ENCODE results near the gene BMP7. TPM values are rescaled to one million over a fixed set of nuclear protein-coding genes. Genes with fewer than 3 reads are reported as not detected.

The BMP7 gene
- total RNA-seq, 1 experiment from 2014 or later = not detected

DNA sequence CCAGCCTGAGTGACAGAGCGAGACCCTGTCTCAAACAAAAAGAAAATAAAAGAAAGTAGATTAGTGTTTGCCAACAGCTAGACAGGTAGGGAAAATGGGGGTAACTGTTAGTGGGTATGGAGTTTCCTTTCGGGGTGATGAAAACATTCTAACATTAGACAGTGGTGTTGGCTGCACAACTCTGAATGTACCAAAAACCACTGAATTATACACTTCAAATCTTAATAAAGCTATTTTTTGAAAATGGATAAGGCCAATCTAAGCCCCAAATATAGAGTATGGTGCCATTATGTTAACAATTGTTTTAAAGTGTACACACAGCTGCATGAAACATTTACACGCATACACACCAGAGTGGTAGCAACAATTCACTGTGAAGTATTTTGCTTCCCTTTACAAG is 57.0 kb downstream of the BMP7 start:
- no peaks in the 10 kb centered on the region for H3K36me3 Mint-ChIP-seq (ENCODE audit: insufficient read depth, unreplicated experiment)

DNA sequence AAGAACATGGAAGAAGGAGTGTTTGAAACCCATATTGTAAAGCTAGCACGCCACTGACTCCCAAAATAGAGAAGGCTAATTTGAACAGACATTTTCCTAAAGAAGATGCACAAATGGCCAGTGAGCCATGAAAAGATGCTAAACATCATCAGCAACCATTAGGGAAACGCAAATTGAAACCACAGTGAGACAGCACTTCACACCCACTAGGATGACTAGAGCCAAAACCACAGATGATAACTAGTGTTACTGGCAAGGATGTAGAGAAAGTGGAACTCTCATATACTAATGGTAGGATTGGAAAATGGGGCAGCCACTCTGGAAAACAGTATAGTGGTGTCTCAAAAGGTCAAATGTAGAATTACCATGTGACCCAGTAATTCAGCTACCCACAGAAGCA is 58.2 kb downstream of the BMP7 start:
- Mint-ChIP-seq H3K4me3 (ENCODE audit: unreplicated experiment) (no peak overlapping the region), H3K9me3 (ENCODE audit: unreplicated experiment) (peaks cover 7% of the 10 kb centered on the region), H3K27me3 (ENCODE audit: insufficient read depth, unreplicated experiment) (no peaks in the 10 kb centered on the region), H3K4me1 (ENCODE audit: insufficient read depth, unreplicated experiment) (peaks cover 23% of the 10 kb centered on the region), H3K27ac (ENCODE audit: low read depth, unreplicated experiment) (no peak overlapping the region), H3K36me3 (ENCODE audit: insufficient read depth, unreplicated experiment) (no peaks in the 10 kb centered on the region)
- intact Hi-C loops (cut with micrococcal nuclease) = no loop called here
- POLR2A ChIA-PET = no interaction called here
- CTCF ChIA-PET = no interaction called here
- no TSS peak for BruUV-seq (replicated peaks)
- TF ChIP-seq, protein P1, sequence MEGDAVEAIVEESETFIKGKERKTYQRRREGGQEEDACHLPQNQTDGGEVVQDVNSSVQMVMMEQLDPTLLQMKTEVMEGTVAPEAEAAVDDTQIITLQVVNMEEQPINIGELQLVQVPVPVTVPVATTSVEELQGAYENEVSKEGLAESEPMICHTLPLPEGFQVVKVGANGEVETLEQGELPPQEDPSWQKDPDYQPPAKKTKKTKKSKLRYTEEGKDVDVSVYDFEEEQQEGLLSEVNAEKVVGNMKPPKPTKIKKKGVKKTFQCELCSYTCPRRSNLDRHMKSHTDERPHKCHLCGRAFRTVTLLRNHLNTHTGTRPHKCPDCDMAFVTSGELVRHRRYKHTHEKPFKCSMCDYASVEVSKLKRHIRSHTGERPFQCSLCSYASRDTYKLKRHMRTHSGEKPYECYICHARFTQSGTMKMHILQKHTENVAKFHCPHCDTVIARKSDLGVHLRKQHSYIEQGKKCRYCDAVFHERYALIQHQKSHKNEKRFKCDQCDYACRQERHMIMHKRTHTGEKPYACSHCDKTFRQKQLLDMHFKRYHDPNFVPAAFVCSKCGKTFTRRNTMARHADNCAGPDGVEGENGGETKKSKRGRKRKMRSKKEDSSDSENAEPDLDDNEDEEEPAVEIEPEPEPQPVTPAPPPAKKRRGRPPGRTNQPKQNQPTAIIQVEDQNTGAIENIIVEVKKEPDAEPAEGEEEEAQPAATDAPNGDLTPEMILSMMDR (IDR thresholded peaks at IDR 0.05; ENCODE audit: unreplicated experiment) = no peak
- DNase-seq (ENCODE audit: unreplicated experiment) = no peak

More for the DNA sequence above, 57.0 kb downstream of the BMP7 start:
- Mint-ChIP-seq H3K27ac (ENCODE audit: low read depth, unreplicated experiment) (no peak overlapping the region), H3K4me3 (ENCODE audit: unreplicated experiment) (no peak overlapping the region), H3K4me1 (ENCODE audit: insufficient read depth, unreplicated experiment) (peaks cover 23% of the 10 kb centered on the region), H3K27me3 (ENCODE audit: insufficient read depth, unreplicated experiment) (peaks cover 5% of the 10 kb centered on the region), H3K9me3 (ENCODE audit: unreplicated experiment) (peaks cover 7% of the 10 kb centered on the region)
- POLR2A ChIA-PET = interaction anchor here (1.0 kb wide), 1 partner anchor 120 kb away, joined by 7 read pairs; the partner anchor contains the start of gene SPO11
- CTCF ChIA-PET = interaction anchor here (0.6 to 0.9 kb wide), 3 partner anchors 119 to 139 kb away, joined by 3 to 5 read pairs (median 4); no protein-coding TSS in a partner anchor
- intact Hi-C loops (cut with micrococcal nuclease) = no loop called here
- TF ChIP-seq, protein P1 (IDR thresholded peaks at IDR 0.05; ENCODE audit: unreplicated experiment) = no peak
- no peak for DNase-seq (ENCODE audit: unreplicated experiment)
- no TSS peak for BruUV-seq (replicated peaks)

DNA sequence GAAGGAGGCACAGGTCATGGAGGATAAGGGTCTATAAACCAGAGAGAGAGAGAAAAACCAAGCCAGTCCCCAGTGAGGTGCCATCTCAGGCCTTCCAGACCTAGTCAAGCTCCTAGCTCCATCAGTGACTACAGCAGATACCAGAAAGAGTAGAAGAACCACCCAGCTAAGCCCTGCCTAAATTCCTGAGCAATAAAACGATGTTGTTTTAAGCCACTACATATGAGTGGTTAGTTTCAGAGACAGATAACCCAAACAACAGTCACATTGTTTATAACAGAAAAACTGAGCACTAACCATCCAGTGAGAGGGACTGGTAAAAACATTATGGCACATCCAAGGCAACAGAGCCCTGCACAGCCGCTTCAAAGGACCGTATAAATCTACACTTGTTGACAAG is 59.2 kb downstream of the BMP7 start:
- no peak for DNase-seq (ENCODE audit: unreplicated experiment)
- intact Hi-C loops (cut with micrococcal nuclease) = no loop called here
- TF ChIP-seq, protein P1 (IDR thresholded peaks at IDR 0.05; ENCODE audit: unreplicated experiment) = no peak
- H3K27me3 Mint-ChIP-seq (ENCODE audit: insufficient read depth, unreplicated experiment) = no peaks in the 10 kb centered on the region
- POLR2A ChIA-PET = no interaction called here
- H3K27ac Mint-ChIP-seq (ENCODE audit: low read depth, unreplicated experiment) = no peak overlapping the region
- H3K9me3 Mint-ChIP-seq (ENCODE audit: unreplicated experiment) = peaks cover 7% of the 10 kb centered on the region
- BruUV-seq (replicated peaks) = no TSS peak
- no peak overlapping the region for H3K4me3 Mint-ChIP-seq (ENCODE audit: unreplicated experiment)
- H3K4me1 Mint-ChIP-seq (ENCODE audit: insufficient read depth, unreplicated experiment) = peaks cover 16% of the 10 kb centered on the region
- CTCF ChIA-PET = no interaction called here
- H3K36me3 Mint-ChIP-seq (ENCODE audit: insufficient read depth, unreplicated experiment) = no peaks in the 10 kb centered on the region

DNA sequence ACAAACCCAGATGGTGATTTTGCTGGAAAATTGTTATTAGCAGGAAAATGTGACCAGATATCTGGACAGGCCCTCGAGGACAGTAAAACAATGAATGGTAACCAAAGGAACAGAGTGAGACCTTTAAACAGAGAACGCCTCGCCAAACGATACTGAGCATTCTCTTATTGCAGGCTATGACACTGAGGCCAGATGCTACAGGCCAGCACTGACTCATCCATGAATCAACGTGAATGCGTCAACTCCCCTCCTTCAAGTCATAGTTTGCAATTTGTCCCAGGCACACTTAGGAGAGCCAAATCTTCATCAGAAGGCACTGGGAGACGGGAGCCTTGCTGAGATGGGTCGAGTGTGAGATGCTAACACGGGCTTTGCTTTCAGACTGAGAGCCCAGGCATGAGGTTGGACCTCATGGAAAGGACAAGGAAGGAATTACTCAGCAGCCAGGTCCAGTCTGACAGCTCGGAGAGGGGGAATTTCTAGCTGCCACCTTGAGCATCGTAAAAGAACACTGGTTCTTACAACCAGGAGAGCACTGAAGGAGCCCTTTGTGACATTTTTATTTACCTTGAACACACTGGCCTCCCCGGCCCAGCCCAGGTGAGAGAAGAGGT is 60.7 kb downstream of the BMP7 start:
- no peak overlapping the region for H3K4me3 Mint-ChIP-seq (ENCODE audit: unreplicated experiment)
- intact Hi-C loops (cut with micrococcal nuclease) = no loop called here

More for the DNA sequence above, 60.7 kb downstream of the BMP7 start:
- no TSS peak for BruUV-seq (replicated peaks)
- DNase-seq (ENCODE audit: unreplicated experiment) = peak; percentile 86
- TF ChIP-seq, protein P1 (IDR thresholded peaks at IDR 0.05; ENCODE audit: unreplicated experiment) = no peak
- Mint-ChIP-seq H3K27ac (ENCODE audit: low read depth, unreplicated experiment) (peak overlapping the region; percentile 4), H3K4me1 (ENCODE audit: insufficient read depth, unreplicated experiment) (peaks cover 17% of the 10 kb centered on the region), H3K9me3 (ENCODE audit: unreplicated experiment) (peaks cover 7% of the 10 kb centered on the region), H3K27me3 (ENCODE audit: insufficient read depth, unreplicated experiment) (no peaks in the 10 kb centered on the region), H3K36me3 (ENCODE audit: insufficient read depth, unreplicated experiment) (no peaks in the 10 kb centered on the region)
- CTCF ChIA-PET = interaction anchor here (0.7 kb wide), 1 partner anchor 724 kb away, joined by 3 read pairs; no protein-coding TSS in a partner anchor
- POLR2A ChIA-PET = interaction anchor here (1.7 kb wide), 1 partner anchor 127 kb away, joined by 5 read pairs; no protein-coding TSS in a partner anchor
